OCI-LY3 (cell line): Measurements from ENCODE around the gene KIF1C.
"Not testable (repeated sequence)": the region's sequence is repeated elsewhere in the genome, so short reads cannot be mapped to it uniquely, and the experiment has no call there.

Source experiments
- H2AFZ ChIP-seq: fragments of 200-600, 300-600 bp; shearing (Covaris generic); 2 replicates; pipeline ENCODE4 v1.6.0; 2014; ENCODE audit warnings: antibody characterized with exemption, low read depth, low read length
- H3K27ac ChIP-seq: fragments of 200-600, 300-600 bp; sonication (generic); 2 replicates; pipeline ENCODE4 v1.5.1; 2014; ENCODE audit warnings: mild to moderate bottlenecking, low read length, moderate library complexity, mixed read lengths
- H3K27me3 ChIP-seq: fragments of 200-600, 300-600 bp; sonication (generic); 2 replicates; pipeline ENCODE4 v1.6.1; 2014; ENCODE audit warnings: low read depth, low read length, mixed read lengths
- H3K36me3 ChIP-seq: fragments of 200-600, 300-600 bp; sonication (generic); replicated peaks from 2 replicates; pipeline ENCODE3; 2014; ENCODE audit warnings: low read depth, low read length, mixed read lengths
- H3K4me1 ChIP-seq: fragments of 300-600, 200-600 bp; sonication (generic); 2 replicates; pipeline ENCODE4 v1.6.1; 2014; ENCODE audit warnings: low read length, mixed read lengths
- H3K4me2 ChIP-seq: fragments of 200-600, 300-600 bp; sonication (generic); 2 replicates; pipeline ENCODE4 v1.6.1; 2014; ENCODE audit warnings: low read length, mixed read lengths
- H3K4me3 ChIP-seq: fragments of 300-600, 200-600 bp; sonication (generic); 2 replicates; pipeline ENCODE4 v1.5.1; 2014; ENCODE audit warnings: antibody characterized with exemption, mild to moderate bottlenecking, low read length, moderate library complexity
- H3K79me2 ChIP-seq: fragments of 300-600, 200-600 bp; shearing (Covaris generic); 2 replicates; pipeline ENCODE4 v1.6.1; 2014; ENCODE audit warnings: mild to moderate bottlenecking, low read length, mixed read lengths
- H3K9ac ChIP-seq: fragments of 300-600, 200-600 bp; shearing (Covaris generic); 2 replicates; pipeline ENCODE4 v1.6.0; 2014; ENCODE audit warnings: mild to moderate bottlenecking, low read length, moderate library complexity
- H3K9me3 ChIP-seq: fragments of 200-600, 300-600 bp; shearing (Covaris generic); 2 replicates; pipeline ENCODE4 v1.6.1; 2014; ENCODE audit warnings: low read length, mixed read lengths; ENCODE audit not compliant: insufficient read depth
- H4K20me1 ChIP-seq: fragments of 200-600, 300-600 bp; sonication (generic); 2 replicates; pipeline ENCODE4 v1.6.1; 2016; ENCODE audit warnings: low read length, mixed read lengths; ENCODE audit not compliant: insufficient read depth
- CTCF ChIP-seq: fragments of 200-600, 300-600 bp; sonication (generic); IDR thresholded peaks from 2 replicates; pipeline ENCODE4 v1.5.1; 2014; ENCODE audit warnings: antibody characterized with exemption, low read length, low read depth
- EZH2phosphoT487 ChIP-seq: fragments of 200-600 bp; shearing (Covaris generic); IDR thresholded peaks from 2 replicates; pipeline ENCODE4 v1.6.1; 2018; ENCODE audit warnings: antibody characterized with exemption, mixed run types, low read depth

The KIF1C gene

DNA sequence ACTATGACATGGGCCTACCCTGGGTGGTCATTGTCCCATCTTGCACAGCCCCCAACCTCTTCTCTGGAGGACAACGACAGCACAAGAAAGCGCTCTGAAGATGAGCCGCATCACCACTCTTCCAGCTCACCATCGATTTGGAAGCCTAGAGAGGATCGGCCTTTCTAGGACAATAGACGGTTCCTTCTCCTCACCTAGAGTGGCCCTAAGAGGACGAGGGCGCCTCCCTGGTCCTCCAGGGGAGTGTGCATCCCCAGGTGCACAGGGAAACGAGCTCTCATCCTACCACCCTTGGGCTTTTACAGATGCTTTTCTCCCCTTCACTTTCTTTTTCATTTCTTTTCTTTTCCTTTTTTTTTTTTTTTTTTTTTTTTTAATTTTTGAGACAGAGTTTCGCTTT is 57.8 kb downstream of the KIF1C start:
- no peak overlapping the region for H3K4me3 ChIP-seq
- no peak overlapping the region for H3K27ac ChIP-seq
- no peak for TF ChIP-seq EZH2phosphoT487
- TF ChIP-seq CTCF: no peak
- no peaks in the 10 kb centered on the region for H3K79me2 ChIP-seq
- no peaks in the 10 kb centered on the region for H3K36me3 ChIP-seq
- H2AFZ ChIP-seq: no peak overlapping the region
- no peaks in the 10 kb centered on the region for H3K4me1 ChIP-seq
- H4K20me1 ChIP-seq: no peaks in the 10 kb centered on the region
- no peaks in the 10 kb centered on the region for H3K27me3 ChIP-seq
- H3K9ac ChIP-seq: no peak overlapping the region
- H3K9me3 ChIP-seq: no peaks in the 10 kb centered on the region
- no peak overlapping the region for H3K4me2 ChIP-seq

GRCh38 chr17:5065227-5065744 is 67.5 kb downstream of the KIF1C start:
- no peaks in the 10 kb centered on the region for H3K9me3 ChIP-seq
- H2AFZ ChIP-seq: no peak overlapping the region
- no peak for TF ChIP-seq EZH2phosphoT487
- TF ChIP-seq CTCF: no peak
- H3K27me3 ChIP-seq: no peaks in the 10 kb centered on the region
- no peak overlapping the region for H3K4me2 ChIP-seq
- H3K27ac ChIP-seq: no peak overlapping the region
- no peaks in the 10 kb centered on the region for H3K4me1 ChIP-seq
- H3K79me2 ChIP-seq: no peaks in the 10 kb centered on the region
- H3K36me3 ChIP-seq: no peaks in the 10 kb centered on the region
- no peak overlapping the region for H3K4me3 ChIP-seq
- no peaks in the 10 kb centered on the region for H4K20me1 ChIP-seq
- no peak overlapping the region for H3K9ac ChIP-seq

- H3K36me3 ChIP-seq: no peaks in the 10 kb centered on the region
- no peak overlapping the region for H3K9ac ChIP-seq
- TF ChIP-seq CTCF (no peak), EZH2phosphoT487 (no peak)
- no peak overlapping the region for H3K4me3 ChIP-seq
- H3K27ac ChIP-seq: no peak overlapping the region
- no peaks in the 10 kb centered on the region for H4K20me1 ChIP-seq
- H3K9me3 ChIP-seq: no peaks in the 10 kb centered on the region
- no peaks in the 10 kb centered on the region for H3K27me3 ChIP-seq
- H3K4me2 ChIP-seq: no peak overlapping the region
- H3K4me1 ChIP-seq: no peaks in the 10 kb centered on the region
- no peak overlapping the region for H2AFZ ChIP-seq
- H3K79me2 ChIP-seq: no peaks in the 10 kb centered on the region
These were observed 70.5 kb downstream of the KIF1C start for GRCh38 chr17:5068236-5068635.

- Histone ChIP-seq H3K9ac (no peak overlapping the region), H3K27ac (no peak overlapping the region), H2AFZ (no peak overlapping the region), H4K20me1 (no peaks in the 10 kb centered on the region), H3K4me2 (no peak overlapping the region), H3K27me3 (no peaks in the 10 kb centered on the region), H3K4me3 (no peak overlapping the region), H3K4me1 (no peaks in the 10 kb centered on the region), H3K9me3 (no peaks in the 10 kb centered on the region), H3K79me2 (no peaks in the 10 kb centered on the region), H3K36me3 (no peaks in the 10 kb centered on the region)
- no peak for TF ChIP-seq CTCF
- no peak for TF ChIP-seq EZH2phosphoT487
These were observed 72.0 kb downstream of the KIF1C start for GRCh38 chr17:5069724-5070123.

- not testable (repeated sequence) for H3K27me3 ChIP-seq, H3K4me1 ChIP-seq, H3K36me3 ChIP-seq, H3K4me2 ChIP-seq, H3K4me3 ChIP-seq, H3K9me3 ChIP-seq, H3K79me2 ChIP-seq, H2AFZ ChIP-seq, H3K9ac ChIP-seq, H3K27ac ChIP-seq, H4K20me1 ChIP-seq
These were observed 77.7 kb downstream of the KIF1C start for GRCh38 chr17:5075472-5075871.

DNA sequence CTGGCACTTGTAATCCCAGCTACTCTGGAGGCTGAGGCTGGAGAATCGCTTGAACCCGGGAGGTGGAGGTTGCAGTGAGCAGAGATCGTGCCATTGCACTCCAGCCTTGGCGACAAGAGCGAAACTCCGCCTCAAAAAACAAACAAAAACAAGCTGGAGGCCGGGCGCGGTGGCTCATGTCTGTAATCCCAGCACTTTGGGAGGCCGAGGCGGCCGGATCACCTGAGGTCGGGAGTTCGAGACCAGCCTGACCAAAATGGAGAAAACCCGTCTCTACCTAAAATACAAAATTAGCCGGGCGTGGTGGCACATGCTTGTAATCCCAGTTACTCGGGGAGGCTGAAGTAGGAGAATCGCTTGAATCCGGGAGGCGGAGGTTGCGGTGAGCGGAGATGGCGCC is 79.5 kb downstream of the KIF1C start:
- H3K36me3 ChIP-seq, H2AFZ ChIP-seq, H3K9me3 ChIP-seq, H3K4me3 ChIP-seq, H3K27ac ChIP-seq, H3K9ac ChIP-seq, H3K79me2 ChIP-seq, H3K27me3 ChIP-seq, H3K4me2 ChIP-seq, H4K20me1 ChIP-seq, H3K4me1 ChIP-seq: not testable (repeated sequence)
